ENCODE results near the gene THOC7.

DNA sequence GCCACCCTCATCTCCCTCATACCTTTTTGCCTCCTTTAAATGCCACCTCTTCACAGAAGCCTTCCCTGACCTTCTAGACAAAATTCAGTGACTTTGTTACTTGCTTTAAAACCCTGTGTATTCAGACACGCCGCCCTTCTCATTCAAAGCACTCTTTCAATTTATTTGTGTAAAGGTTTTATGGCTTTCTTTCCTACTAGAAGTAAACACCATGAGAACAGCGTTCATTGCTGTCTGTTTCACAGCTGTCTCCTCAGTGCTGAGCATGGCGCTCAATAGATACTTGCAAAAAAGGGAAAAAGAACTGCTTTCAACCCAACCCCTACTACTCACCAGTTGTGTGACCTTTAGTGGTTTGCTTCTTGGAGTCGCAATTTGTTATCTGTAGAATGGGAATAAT lies 17.0 kb upstream of the THOC7 start:
- no peak for TF ChIP-seq YY1 (IDR thresholded peaks at IDR 0.05; ENCODE audit: insufficient read depth, insufficient read length)
- TF ChIP-seq ZNF274 (IDR thresholded peaks at IDR 0.05; ENCODE audit: low read depth, low read length) = no peak
- TF ChIP-seq SUZ12 (IDR thresholded peaks at IDR 0.05; ENCODE audit: extremely low read depth, insufficient read depth, insufficient read length) = no peak

Measured in NT2/D1 (cell line).